ENCODE data around the gene NRP1. TPM values are rescaled to one million over a fixed set of nuclear protein-coding genes. Genes with fewer than 3 reads are reported as not detected.

Gene NRP1
- total and polyA plus RNA-seq, 2 of the 8 experiments (the other 6 are each of a cell fraction or from before 2014, with no cell fraction given) = 1.2 to 2.1 TPM

DNA sequence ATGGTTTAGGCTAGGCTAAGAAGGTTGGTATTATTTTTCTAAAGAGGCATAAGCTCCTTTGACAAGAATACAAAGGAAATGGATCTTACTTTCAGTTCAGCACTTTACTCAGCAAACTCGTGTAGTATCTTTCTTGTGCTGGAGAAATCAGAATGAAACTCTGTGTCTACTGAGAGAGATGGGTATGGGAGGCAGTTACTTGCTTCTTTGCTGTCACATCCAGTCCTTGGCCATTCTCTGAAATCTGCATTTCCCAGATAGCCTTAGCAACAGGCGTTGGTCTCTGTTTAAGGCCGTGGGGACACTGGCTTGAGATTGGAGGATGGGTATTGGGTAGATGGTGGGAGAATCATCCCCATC is 180.5 kb downstream of the NRP1 start:
- H3K36me3 ChIP-seq (ENCODE audit: control insufficient read depth in 2 of 4, insufficient read depth in 4 of 4, low read length in 3 of 4) = no peaks in the 10 kb centered on the region
- no peak overlapping the region for H3K9ac ChIP-seq (replicated peaks in 1 of 4; ENCODE audit: extremely low read depth in 1 of 4, low read depth in 3 of 4, low read length in 3 of 4)
- H3K79me1 ChIP-seq (ENCODE audit: low read depth, low read length) = no peaks in the 10 kb centered on the region
- no peaks in the 10 kb centered on the region for H3K4me1 ChIP-seq (replicated peaks in 1 of 4; ENCODE audit: control insufficient read depth in 3 of 4, insufficient read depth in 4 of 4, low read length in 3 of 4)
- WGBS, 2 experiments (ENCODE audit: extremely low coverage in 1 of 2, insufficient coverage in 1 of 2, insufficient read length in 1 of 2, insufficient replicate concordance in 2 of 2, low coverage in 1 of 2, low lambda C conversion rate in 2 of 2, missing lambda C conversion rate in 1 of 2) = 78% methylated on average over 3 of the region's 3 CpGs; no CpG with 5 or more reads in 1 of the 2 experiments
- H3K27me3 ChIP-seq (replicated peaks in 1 of 4; ENCODE audit: control insufficient read depth in 3 of 4, extremely low read depth in 1 of 4, insufficient read depth in 3 of 4, low read length in 3 of 4) = no peaks in the 10 kb centered on the region
- ChIA-PET CTCF (ENCODE audit: partially characterized antibody) (interaction anchor here (0.8 to 2.3 kb wide), 6 partner anchors 11 to 87 kb away, joined by 3 to 12 read pairs (median 6); no protein-coding TSS in a partner anchor), POLR2A (ENCODE audit: partially characterized antibody) (no interaction called here)
- no peaks in the 10 kb centered on the region for H3K23me2 ChIP-seq (ENCODE audit: low read depth, low read length)
- no peak overlapping the region for H2BK20ac ChIP-seq (ENCODE audit: low read length)
- H3K14ac ChIP-seq (ENCODE audit: insufficient read length) = no peak overlapping the region
- H3K4me2 ChIP-seq (ENCODE audit: insufficient read depth in 1 of 2, low read depth in 2 of 2, low read length in 2 of 2) = no peak overlapping the region
- H3K27ac ChIP-seq (ENCODE audit: low read depth, low read length) = no peak overlapping the region
- no peak overlapping the region for H3K18ac ChIP-seq (ENCODE audit: extremely low read depth, low read length)
- no peak overlapping the region for H2BK12ac ChIP-seq (ENCODE audit: low read depth, low read length)
- H3K56ac ChIP-seq (replicated peaks; ENCODE audit: insufficient read length, low read depth, low read length) = no peak overlapping the region
- no peak overlapping the region for H3K4ac ChIP-seq (replicated peaks; ENCODE audit: insufficient read length, low read depth, low read length)
- H3K4me3 ChIP-seq (ENCODE audit: extremely low read depth in 1 of 4, insufficient read depth in 2 of 4, low read depth in 3 of 4, low read length in 4 of 4) = no peak overlapping the region
- no peak overlapping the region for H3K23ac ChIP-seq (ENCODE audit: insufficient read length)
- no peak overlapping the region for H2BK15ac ChIP-seq (ENCODE audit: low read length)
- DNase-seq (ENCODE audit: low read depth in 1 of 2, low spot score in 2 of 2) (no peak), FAIRE-seq (no peak)
- H2AFZ ChIP-seq (ENCODE audit: low read length) = no peak overlapping the region
- no peaks in the 10 kb centered on the region; a peak in 1 of 4 replicates for H3K9me3 ChIP-seq (ENCODE audit: insufficient read depth in 2 of 2, low read depth in 1 of 2, low read length in 1 of 2)
- H4K5ac ChIP-seq (ENCODE audit: insufficient read length, low read depth, low read length) = no peak overlapping the region
- H2AK5ac ChIP-seq (ENCODE audit: low read depth, low read length) = no peak overlapping the region
- H4K8ac ChIP-seq (ENCODE audit: extremely low read depth, insufficient read depth, low read length) = no peak overlapping the region
- H4K91ac ChIP-seq (replicated peaks; ENCODE audit: insufficient read length, low read length) = no peak overlapping the region
- no peaks in the 10 kb centered on the region for H4K20me1 ChIP-seq (replicated peaks in 1 of 2; ENCODE audit: control insufficient read depth in 1 of 2, insufficient read depth in 2 of 2, low read length in 2 of 2)
- H2BK120ac ChIP-seq (replicated peaks; ENCODE audit: low read depth, low read length) = no peak overlapping the region
- H2BK5ac ChIP-seq (ENCODE audit: low read depth, low read length) = no peak overlapping the region
- H3K79me2 ChIP-seq (ENCODE audit: control insufficient read depth in 1 of 2, insufficient read depth in 2 of 2, low read length in 2 of 2) = no peaks in the 10 kb centered on the region
- TF ChIP-seq RFX5 (IDR thresholded peaks at IDR 0.05; ENCODE audit: borderline replicate concordance, low read depth, low read length) (no peak), CEBPB (IDR thresholded peaks at IDR 0.05; ENCODE audit: low read depth, low read length) (no peak), KDM1A (IDR thresholded peaks at IDR 0.05; ENCODE audit: borderline replicate concordance, low read length) (no peak), TBP (IDR thresholded peaks at IDR 0.05; ENCODE audit: low read depth, low read length) (no peak), SIRT6 (IDR thresholded peaks at IDR 0.05; ENCODE audit: low read length) (no peak), KDM4A (IDR thresholded peaks at IDR 0.05; ENCODE audit: low read depth, low read length, severe bottlenecking) (no peak)
